ENCODE data around the gene GAP43.

GAP43 gene

DNA sequence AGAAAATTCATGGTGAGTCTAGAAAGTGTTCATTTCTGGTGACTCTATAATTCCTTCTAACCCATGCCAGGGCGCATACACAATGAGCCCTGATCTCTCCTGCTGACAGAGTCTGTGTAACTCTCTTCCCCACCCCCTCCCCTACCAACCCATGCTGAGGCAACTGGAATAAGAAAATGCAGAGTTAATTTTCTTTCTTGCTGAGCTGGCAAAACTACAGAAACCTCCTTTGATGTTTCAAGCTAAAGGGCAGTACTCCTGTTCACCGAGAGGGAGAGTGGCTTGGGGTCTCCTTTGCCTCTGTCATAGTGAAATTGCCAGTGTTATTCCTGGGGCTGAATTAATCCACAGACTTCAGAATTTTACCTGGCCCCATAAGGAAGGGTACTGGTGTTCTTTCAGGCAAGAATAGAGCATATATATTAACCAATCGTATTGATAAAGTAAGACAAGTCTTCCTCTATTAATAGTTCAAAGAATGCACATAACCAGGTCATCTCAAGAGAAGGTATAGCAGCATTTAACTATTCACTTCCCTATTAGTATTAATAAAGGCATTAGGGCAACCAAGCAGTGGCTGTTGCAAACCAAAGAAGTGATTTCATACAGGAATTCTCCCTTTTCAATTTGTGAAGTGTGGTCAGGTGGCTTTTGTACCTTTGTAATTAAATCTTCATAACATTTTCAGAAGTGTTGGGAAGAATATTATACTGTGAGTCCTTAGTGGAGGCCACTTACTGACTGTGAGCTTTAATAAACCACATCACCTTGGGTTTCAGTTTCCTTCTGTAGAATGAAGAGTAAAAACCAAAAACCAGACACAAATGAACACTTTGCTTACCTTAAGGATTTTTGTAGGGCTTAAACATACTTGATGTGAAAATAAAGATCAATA, 4.1 kb downstream of the GAP43 start:
- no peak for DNase-seq

DNA sequence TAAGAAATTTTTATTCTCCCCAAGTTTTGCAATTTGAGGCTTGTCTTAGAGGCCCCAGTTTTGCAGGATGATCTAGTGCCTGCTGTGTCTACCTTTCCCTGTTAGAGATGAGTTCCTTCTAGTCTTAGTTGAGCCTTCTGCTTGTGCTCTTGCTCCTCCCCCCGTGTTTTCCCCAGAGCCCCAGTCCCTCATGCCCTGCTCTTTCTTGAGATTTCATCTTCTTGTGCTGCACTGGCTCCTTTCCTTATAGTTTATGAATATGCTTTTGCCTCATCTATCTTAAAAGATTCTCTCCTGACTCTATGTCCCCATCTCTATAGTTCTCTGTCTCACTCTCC, 4.7 kb downstream of the GAP43 start:
- no peak for DNase-seq

DNA sequence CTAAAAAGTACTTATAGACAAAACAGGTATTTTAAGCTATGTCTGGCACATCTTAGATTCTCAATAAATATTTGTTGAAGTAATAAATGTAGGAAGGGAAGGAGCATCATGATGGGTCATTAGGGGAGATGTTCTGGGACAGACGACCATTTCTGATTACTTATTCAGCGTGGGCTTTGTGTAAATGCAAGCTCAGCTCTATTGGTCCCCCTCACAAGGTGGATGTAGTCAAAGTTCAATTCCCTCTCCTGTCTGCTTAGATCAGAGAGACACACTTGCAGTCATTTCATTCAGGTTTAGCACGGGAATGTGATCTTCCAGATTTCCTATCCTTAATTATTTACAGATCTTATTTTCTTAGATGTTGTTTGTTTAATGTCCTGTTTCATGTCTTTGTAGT, 7.5 kb downstream of the GAP43 start:
- DNase-seq = no peak

- no peak for DNase-seq
Measured at GRCh38 chr3:115632026-115632425, 8.7 kb downstream of the GAP43 start.

- no peak for DNase-seq
Measured at GRCh38 chr3:115633467-115633866, 10.2 kb downstream of the GAP43 start.

DNA sequence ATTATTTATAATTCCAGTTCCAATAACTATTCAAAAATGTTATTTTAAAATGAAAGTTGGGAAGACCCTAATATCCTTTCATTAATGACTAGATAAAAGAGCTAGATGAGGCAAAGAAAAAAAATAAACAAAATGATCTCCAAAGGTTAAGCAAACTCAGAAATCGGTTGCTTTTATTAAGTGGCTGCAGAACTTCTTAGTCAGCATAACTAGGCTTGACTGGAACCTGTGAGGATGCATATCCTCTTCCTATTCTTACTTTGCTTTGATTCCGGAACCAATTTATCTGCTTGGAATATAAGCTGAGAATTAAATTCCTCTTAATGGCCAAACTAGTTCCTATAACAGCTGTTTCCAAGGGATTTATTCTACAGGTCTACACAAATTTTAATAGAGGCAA, 10.7 kb downstream of the GAP43 start:
- DNase-seq = no peak

DNA sequence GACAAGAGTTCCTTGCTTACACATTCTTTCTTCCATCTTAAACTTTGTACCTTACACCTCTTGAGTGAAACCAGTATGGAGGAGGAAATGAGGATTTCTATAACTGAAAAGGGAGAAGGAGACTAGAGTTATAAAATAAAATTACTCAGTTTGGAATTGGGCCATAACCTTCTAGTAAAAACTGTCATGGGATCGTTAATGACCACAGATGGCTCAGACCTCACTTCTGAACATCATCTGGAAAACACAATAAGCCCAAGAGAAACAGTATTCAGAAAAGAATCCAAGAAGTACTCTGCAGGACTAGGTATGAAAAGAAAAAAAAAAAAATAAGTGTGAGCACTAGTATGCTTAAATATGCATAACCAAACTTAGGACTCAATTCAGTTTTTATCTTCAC, 12.1 kb downstream of the GAP43 start:
- no peak for DNase-seq

DNA sequence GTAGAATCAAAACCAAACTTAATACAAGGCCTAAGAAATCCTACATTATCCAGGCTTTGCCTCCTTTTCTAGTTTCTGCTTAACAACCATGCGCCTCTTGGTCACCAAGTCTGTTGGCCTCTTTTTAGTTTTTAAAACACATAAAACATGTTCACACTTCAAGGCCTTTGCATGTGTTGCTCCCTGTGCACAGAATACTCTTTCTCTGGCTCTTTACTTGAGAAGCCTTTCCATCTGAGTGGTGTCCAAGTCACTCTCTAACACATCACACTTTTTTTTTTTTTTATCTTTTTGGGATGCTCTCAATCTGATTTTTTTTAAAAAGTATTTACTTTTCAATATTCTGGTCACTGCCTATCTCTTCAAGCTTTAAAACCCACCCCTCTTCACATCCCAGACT, 14.9 kb downstream of the GAP43 start:
- no peak for DNase-seq

DNA sequence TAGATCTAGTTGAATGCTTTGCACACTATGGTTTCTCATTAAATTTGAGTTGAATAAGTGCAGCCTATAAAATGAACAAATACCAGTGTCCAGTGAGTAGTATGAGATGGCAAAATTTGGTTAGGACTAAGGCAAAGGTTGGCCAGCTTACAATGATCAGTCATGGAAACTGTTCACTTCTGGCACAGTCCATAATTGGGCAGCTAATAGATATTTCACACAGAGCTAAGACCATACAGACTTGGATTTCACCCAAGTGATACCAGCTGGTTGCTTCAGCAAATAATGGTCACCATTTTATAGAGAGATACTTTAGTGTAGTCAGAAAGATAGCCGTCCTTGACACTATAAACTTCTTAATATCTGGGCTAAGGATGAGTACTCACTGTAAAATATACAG, 15.7 kb downstream of the GAP43 start:
- DNase-seq = no peak

GRCh38 chr3:115644391-115644790, 21.1 kb downstream of the GAP43 start:
- no peak for DNase-seq

GRCh38 chr3:115646027-115646690, 22.8 kb downstream of the GAP43 start:
- DNase-seq = no peak

DNA sequence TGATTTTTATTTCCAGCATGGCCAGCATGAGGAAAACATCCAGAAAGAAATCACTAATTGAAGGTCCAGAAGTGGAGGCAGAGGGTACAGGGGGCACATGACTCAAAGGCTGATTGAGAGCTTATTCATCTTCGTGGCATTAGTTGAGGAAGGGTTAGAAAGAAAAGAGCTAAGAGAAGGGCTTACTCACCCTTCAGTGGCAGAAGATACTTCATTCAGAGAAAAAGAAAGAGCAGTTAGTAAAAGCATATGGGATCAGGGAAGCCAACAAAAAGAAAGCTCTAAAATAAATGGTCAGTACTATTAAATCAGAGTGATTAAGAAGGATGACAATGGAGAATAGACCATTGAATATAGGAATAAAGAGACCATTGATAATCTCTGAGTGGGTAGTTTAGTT, 25.2 kb downstream of the GAP43 start:
- DNase-seq = no peak

DNA sequence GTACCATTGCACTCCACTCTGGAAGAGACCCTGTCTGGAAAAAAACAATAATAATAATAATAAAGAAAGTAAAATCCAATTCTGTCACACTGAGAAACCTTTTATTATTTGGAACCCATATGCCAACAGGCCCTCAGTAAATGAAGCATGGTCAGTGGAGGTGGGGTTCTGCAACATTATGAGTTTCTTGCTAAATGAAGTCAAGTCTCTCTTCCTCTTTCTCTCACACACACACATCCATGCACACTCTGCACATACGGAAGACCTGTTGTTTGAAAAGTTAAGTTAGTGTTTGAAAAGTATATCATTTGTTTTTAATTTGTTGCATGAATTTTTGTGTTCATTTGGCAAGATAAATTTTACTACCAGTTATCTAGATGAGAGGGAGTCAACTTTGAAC, 27.8 kb downstream of the GAP43 start:
- DNase-seq = no peak

DNA sequence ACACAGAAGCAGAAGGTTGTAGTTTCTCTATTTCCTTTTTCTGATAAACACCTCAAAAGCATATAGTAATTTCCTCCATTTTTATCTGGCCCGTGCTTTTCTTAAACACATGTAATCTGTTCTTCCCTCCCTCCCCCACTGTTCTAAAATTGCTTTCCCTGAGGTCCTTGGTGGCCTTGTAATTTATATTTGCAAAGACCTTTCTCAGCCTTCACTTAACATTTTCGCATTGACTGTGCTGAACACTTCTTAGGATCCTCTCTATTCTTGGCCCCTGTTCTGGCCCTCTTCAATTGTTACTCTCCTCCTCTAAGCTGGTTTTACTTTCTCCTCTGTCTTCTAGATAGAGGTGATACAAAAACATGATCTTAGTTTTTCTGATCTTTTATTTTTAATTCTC, 28.3 kb downstream of the GAP43 start:
- DNase-seq = no peak

GRCh38 chr3:115652738-115653137, 29.4 kb downstream of the GAP43 start:
- DNase-seq = no peak

DNA sequence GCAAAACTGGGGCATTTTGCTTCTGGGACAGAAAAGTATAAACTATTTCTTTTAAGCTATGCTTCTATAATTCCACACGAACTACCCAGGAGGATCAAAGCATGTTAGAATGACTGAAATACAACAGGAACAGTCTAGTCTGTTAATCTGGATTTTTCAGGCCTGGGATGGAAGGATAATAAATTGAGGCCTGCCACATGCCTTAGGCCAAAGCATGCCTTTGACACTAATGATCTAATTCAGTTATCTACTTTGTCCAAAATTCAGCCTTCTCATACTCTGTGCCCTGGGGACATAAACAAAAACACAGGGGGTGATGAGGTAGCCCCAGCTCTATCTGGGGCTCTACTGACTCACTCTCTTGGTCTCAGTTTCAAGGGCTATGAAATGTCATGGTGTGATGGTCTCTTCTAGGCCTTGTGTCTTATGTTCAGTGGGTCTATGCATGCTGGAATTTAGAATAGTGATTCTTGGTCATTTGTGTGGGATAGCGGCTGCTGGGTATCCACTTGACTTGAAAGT, 32.5 kb downstream of the GAP43 start:
- DNase-seq = no peak

DNA sequence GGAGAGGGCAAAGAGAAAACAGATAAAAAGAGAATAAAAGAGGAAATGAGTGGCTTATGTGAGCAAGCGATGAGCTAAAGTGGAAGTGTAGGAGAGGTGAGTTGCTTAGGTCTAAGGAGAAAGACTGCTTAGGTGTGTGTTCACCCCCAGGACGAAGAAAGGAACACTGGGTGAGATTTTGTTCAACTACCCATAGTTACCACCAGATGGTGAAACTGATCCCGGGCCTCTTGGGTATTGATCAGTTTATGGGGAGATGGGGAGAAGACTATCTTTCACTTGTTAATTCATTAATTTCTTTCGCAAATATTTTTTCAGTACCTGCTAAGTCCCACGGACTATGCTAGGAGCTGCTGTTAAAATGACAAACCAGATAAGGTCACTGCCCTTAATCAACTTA, 33.9 kb downstream of the GAP43 start:
- no peak for DNase-seq

DNA sequence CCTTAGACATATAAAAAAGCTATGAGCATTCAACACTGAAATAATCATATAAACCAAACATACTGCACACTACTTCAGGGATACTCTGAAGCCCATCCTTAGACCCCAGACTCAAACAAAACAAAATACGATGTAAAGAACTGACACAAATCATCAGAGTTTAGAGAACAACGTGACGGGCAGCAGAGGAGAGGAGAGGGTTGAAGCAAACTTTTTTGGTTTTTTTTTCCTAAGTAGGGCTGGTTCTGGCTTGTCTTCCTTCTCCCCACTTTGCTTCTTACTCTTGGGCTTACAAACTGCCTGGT, 34.7 kb downstream of the GAP43 start:
- no peak for DNase-seq

DNA sequence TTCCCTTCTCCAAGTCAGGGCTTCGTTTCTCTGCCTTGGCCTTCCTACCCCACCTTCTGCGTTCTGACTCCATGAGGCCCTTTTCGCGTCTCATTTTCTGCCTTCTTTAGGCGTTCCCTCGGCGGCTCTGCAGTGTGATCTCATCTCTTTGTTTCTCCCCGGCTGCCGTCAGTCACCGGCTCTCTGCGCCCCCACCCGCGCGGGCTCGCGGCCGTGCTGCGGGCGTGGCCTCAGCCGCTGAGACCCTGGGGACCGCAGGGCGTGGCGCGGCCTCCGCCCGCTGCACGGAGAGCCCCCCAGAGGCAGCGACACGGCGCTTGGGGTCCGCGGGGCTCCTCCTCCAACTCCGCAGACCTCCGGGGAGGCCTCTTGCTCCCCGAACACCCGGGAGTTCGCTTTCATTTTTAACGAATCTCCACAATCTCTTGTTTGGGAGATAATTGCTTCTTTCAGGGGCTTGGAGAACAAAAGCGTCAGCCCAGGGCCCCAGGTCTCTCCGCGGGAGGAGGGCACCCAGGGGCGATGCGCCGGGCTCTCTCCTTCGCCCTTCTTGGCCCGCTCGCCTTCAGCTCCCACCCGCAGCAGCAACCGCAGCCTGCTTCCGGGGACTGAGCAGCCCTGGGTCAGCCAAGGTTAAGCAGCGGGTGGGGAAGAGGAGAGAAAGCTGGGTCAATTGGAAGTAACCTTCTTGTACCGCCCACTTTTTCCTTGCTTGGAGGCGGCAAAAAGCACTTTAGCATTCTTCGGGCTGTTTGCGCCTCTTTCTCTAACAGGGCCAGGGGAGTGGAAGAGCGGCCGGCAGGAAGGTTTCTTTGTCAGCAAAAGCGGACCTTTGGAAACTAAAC, 35.2 kb downstream of the GAP43 start:
- DNase-seq = peak; percentile 68

- DNase-seq = peak; percentile 2
Measured at GRCh38 chr3:115659253-115660220, 36.2 kb downstream of the GAP43 start.

GRCh38 chr3:115660646-115661337, 37.5 kb downstream of the GAP43 start:
- DNase-seq = no peak

- no peak for DNase-seq
Measured at GRCh38 chr3:115662356-115662755, 39.0 kb downstream of the GAP43 start.
